GM21515 (cell line): ENCODE measurements around the gene NTM.
"Not testable (repeated sequence)": the region's sequence is repeated elsewhere in the genome, so short reads cannot be mapped to it uniquely, and the experiment has no call there.

Experiments
- ATAC-seq: cut with Tn5 transposase; IDR thresholded peaks from one replicate; pipeline ENCODE4 v1.9.1; 2021; ENCODE audit not compliant: unreplicated experiment

Gene NTM

GRCh38 chr11:132311703-132312102 lies 941.3 kb downstream of the NTM start:
- ATAC-seq: no peak

- no peak for ATAC-seq
Observed at GRCh38 chr11:132312161-132312560, 941.7 kb downstream of the NTM start.

GRCh38 chr11:132312701-132313111 lies 942.3 kb downstream of the NTM start:
- ATAC-seq: peak; percentile 54

GRCh38 chr11:132314911-132315455 lies 944.6 kb downstream of the NTM start:
- ATAC-seq: no peak

GRCh38 chr11:132315696-132316095 lies 945.3 kb downstream of the NTM start:
- no peak for ATAC-seq

- ATAC-seq: no peak
Observed at GRCh38 chr11:132318421-132319157, 948.2 kb downstream of the NTM start.

- ATAC-seq: not testable (repeated sequence)
Observed at GRCh38 chr11:132319419-132319818, 949.0 kb downstream of the NTM start.

GRCh38 chr11:132330515-132330914 lies 960.1 kb downstream of the NTM start:
- no peak for ATAC-seq

GRCh38 chr11:132332521-132332920 lies 962.1 kb downstream of the NTM start:
- no peak for ATAC-seq

- no peak for ATAC-seq
Observed at GRCh38 chr11:132334769-132335280, 964.4 kb downstream of the NTM start.

GRCh38 chr11:132335311-132335710 lies 964.9 kb downstream of the NTM start:
- no peak for ATAC-seq

- no peak for ATAC-seq
Observed at GRCh38 chr11:132336781-132337535, 966.5 kb downstream of the NTM start.

- no peak for ATAC-seq
Observed at GRCh38 chr11:132337819-132338416, 967.5 kb downstream of the NTM start.

GRCh38 chr11:132342408-132342807 lies 972.0 kb downstream of the NTM start:
- no peak for ATAC-seq

- peak; percentile 57 for ATAC-seq
Observed at GRCh38 chr11:132343445-132344175, 973.2 kb downstream of the NTM start.

- no peak for ATAC-seq
Observed at GRCh38 chr11:132346558-132347148, 976.2 kb downstream of the NTM start.

GRCh38 chr11:132347156-132348090 lies 977.0 kb downstream of the NTM start:
- ATAC-seq: no peak

GRCh38 chr11:132349811-132350733 lies 979.7 kb downstream of the NTM start:
- ATAC-seq: no peak
